Stimulated activated CD4-positive, alpha-beta T cell treated with anti-CD3 and anti-CD28 coated beads, Interleukin-1b, Interleukin-23, amount 100 ng/mL, for 24 hours (primary cell): ENCODE measurements around the gene ADGRL1.
A peak's percentile ranks its signal among the peaks of the same experiment; 100 is the strongest.

Source experiments
- DNase-seq, 4 experiments: peaks; one replicate each; pipeline ENCODE4 v3.0.0-alpha.2; 2020; ENCODE audit warnings: low read depth in 4 of 4, low spot score in 1 of 4

ADGRL1 gene

DNA sequence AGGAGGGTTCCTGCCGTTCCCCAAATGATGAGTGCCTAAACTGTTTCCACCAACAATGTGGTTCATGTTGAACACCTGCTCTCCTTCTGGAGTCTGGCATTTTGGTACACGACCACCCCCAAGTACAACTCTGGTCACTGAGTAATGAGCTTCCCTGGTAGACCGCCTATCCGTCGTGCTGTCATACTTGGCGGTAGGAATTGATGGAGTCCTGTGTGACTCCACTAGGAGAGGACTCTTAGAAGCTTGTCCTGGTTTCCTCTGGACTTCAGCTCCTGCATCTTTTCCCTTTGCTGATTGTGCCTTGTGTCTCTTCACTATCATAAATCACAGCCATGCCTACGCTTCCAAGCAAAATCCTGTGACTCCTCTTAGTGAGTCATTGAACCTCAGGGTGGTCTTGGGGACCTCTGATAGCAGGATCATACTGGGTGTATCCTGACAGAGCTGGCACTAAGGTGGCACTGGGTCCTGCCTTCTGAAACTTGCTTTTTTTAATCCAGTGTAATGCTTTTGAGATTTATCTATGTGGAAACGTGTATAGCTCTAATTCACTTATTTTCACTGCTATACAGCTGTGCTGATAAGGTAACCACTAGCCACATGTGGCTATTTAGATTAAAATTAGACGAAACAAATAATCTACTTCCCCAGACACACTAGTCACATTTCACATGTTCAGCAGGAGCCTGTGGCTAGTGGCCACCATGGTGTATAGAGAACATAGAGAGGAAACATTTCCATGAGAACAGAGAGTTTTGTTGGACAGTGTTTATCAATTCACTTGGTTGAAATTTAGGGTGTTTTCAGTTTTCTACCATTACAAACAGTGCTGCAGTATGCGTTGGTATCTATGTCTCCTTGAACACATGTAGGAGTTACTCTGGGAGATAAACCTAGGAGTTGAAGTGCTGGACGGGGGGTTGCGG is 63.4 kb downstream of the ADGRL1 start:
- no peak for DNase-seq

DNA sequence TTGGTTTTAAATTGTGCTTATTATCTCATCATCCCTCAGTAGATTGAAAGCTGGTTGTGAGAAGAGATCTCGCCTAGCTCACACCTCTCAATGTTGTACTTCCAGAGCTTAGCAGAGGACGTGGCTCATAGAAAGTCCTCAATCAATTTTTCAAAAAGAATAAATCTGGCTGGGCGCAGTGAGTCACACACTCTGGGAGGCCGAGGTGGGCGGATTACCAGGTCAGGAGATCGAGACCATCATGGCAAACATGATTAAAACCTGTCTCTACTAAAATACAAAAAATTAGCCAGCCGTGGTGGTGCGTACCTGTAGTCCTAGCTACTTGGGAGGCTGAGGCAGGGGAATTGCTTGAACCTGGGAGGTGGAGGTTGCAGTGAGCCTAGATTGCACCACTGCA is 64.9 kb downstream of the ADGRL1 start:
- no peak for DNase-seq

- no peak for DNase-seq
Measured at GRCh38 chr19:14139944-14140343, 66.0 kb downstream of the ADGRL1 start.

- DNase-seq, result no peak
Measured at GRCh38 chr19:14138576-14139265, 67.2 kb downstream of the ADGRL1 start.

- DNase-seq, result peak; percentile 90 to 97 (median 92)
Measured at GRCh38 chr19:14136509-14137281, 69.3 kb downstream of the ADGRL1 start, which contains the start of gene ASF1B. ASF1B (minus strand) TSS chr19:14136589; CDS start chr19:14136456, 133 bp downstream.

- DNase-seq, result no peak
Measured at GRCh38 chr19:14135985-14136508, 69.9 kb downstream of the ADGRL1 start.

- no peak for DNase-seq
Measured at GRCh38 chr19:14135355-14135754, 70.6 kb downstream of the ADGRL1 start.

DNA sequence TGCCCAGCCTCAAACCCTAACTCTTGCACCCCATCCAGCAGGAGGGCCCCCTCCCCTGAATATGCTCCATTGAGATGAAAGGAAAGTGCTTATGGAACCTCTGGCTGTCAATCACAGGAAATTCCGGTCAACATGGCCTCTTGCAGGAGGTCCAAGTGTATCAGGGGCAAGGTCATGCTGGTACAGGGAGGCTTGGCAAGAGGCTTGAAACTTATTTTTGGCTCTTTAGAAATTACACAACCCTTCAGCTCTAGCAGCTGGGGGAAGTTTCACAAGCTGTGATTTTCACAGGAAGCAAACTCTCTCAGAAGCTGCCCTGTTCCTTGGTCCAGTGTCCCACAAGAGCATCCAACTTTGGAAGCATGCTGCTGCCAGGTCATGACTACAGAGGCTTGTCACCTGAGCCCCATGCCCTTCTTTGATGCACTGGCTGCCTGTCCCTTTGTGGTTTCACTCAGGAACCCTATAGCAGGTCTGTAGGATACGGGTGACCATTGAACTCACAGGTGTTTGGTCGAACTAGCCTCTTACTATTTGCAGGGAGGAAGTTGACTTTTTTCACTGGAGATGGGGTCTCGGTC is 78.0 kb downstream of the ADGRL1 start:
- DNase-seq, result no peak

DNA sequence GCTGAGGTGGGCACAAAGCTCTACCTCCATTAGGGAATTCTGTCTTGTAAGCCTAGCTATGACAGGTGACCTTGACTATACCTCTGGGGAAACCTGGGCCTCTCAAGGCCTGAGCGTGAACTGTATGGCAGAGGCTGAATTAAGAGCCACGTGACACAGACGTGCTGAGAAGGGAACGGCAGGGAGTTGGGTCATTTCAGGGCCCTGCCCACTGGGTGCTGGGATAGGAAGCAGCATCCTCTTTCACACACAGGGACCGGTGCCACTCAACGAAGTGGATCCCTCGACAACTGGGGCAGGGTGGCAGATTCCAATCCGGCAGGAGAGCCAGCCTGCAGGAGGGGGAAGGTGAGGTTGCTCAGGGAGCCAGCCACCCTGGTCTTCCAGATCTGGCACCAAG is 78.8 kb downstream of the ADGRL1 start:
- DNase-seq, result no peak

DNA sequence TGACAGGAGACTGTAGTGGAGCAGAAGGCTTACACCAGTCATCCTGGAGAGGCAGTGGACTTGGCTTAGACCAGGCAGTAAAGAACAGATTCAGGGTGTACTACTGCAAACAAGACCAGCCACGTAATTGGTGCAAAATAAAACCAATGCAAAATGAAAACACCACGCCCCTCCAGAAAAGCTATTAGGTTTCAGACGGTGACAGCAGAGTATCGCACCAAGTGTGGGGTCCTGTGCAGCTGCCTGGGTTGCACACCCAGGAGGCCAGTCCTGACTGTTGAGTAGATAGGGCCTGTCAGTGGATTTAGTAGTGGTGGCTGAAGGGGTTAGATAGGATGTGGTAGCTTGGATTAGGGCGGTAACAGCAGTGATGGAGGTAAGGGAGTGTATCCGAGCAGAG is 83.0 kb downstream of the ADGRL1 start:
- DNase-seq, result no peak

GRCh38 chr19:14120497-14120780 is 85.5 kb downstream of the ADGRL1 start:
- DNase-seq, result no peak

DNA sequence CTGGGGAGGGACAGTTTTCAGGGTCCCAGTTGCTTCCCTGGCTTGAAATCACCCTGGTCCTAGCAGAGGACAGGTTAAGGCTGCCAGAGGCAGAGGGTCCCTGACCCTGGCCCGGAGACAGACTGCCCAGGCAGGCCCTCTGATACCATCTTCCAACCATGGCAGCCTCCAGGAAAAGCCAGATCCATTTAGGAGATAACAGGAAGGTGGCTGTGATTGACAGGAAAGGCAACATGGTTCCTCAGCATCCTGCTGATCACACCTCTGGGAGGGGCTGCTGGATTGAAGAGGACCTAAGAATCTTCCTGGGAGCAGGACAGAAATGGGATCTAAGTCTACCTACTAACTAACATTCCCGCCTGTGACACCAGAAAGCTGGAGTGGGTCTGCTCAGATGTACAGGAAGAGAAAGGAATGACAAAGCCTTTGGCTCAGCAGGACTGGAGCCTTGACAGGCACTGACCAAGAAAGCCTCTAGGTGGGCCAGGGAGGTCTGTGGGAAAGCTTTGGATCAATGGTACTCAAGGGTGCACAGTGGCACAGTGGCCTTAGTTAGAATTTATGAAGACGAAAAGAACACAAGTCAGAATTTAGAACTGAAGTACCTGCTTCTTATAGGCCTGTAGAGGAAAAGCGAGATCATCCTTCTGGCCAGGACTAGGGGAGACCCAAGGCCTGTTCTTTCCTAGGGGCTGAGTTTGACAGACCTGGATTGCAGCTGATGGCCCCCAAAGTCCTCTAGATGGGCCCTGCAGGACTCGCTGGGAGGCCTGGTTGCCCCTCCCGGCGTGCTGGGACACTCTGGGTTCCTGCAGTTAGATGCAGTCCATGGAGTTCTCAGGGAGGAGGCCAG is 86.1 kb downstream of the ADGRL1 start:
- no peak for DNase-seq

DNA sequence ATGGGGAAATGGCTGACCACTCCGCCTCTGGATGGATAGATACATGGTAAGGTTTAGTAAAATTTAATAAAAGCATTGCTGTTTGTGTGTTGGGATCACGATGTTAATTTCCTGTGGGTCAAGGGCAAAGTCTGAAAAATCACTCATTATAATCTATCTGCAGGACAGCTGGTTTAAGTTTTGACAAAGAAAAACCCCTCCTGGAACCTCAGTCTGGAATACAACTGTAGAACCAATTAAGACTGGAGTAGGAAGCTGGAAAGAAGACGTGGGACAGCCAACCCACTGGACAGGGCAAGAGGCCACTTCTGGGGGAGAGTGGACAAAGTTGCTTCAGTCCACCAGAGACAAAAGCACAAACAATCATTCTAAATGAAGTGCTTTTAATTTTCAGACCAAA is 86.8 kb downstream of the ADGRL1 start:
- no peak for DNase-seq

GRCh38 chr19:14118165-14119051 is 87.6 kb downstream of the ADGRL1 start:
- peak in 2 of 4 experiments; percentile 10 to 14 for DNase-seq

GRCh38 chr19:14117668-14118164 is 88.3 kb downstream of the ADGRL1 start, which contains the start of gene PRKACA:
PRKACA (minus strand) TSS chr19:14117762; CDS start chr19:14117547, 215 bp downstream.
- DNase-seq, result peak; percentile 88 to 98 (median 96)

DNA sequence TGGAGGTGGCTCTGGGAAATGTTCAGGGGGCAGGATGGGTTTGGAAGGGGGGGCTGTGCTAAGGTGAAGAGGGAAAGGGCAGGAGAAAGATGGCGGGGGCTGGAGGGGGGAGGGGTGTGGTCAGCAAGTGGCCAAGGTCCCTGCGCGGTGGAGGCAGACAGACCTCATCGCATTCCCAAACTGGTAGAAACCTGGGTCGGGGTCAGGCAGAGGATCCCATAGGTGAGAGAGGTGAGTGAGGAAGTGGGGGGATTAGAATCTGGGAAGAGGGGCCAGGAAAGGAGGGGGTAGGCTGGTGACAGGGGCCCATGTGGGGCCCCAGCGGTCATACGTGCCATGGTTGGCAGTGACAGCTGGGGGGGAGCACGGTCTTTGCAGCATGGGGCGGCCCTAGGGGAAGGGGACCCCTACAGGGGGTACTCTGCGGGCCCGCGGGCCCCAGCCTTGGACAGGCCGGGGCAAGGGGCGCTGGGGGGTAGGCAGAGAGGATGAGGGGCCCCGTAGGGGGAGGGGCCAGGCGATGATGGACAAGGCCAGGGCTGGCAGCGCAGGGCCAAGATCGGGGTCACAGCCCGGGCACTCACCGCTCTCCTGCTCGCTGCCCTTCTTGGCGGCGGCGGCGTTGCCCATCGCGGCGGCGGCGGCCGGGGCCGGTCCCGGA is 88.9 kb downstream of the ADGRL1 start:
- DNase-seq, result no peak

GRCh38 chr19:14116525-14116917 is 89.4 kb downstream of the ADGRL1 start:
- no peak for DNase-seq

GRCh38 chr19:14115756-14116155 is 90.2 kb downstream of the ADGRL1 start:
- no peak for DNase-seq
